ENCODE measurements around the gene OR2B2.

OR2B2 gene

GRCh38 chr6:27893059-27893835, 18.9 kb downstream of the OR2B2 start:
- peak; percentile 99 for DNase-seq

- DNase-seq: no peak
Observed at GRCh38 chr6:27892649-27893058, 19.5 kb downstream of the OR2B2 start.

GRCh38 chr6:27891320-27891875, 20.8 kb downstream of the OR2B2 start:
- no peak for DNase-seq

- DNase-seq: peak; percentile 96
Observed at GRCh38 chr6:27890445-27891319, 21.5 kb downstream of the OR2B2 start.

- peak; percentile 74 for DNase-seq
Observed at GRCh38 chr6:27889628-27890444, 22.4 kb downstream of the OR2B2 start.

GRCh38 chr6:27889275-27889627, 22.9 kb downstream of the OR2B2 start:
- DNase-seq: peak; percentile 70

- no peak for DNase-seq
Observed at GRCh38 chr6:27888566-27888965, 23.6 kb downstream of the OR2B2 start.

GRCh38 chr6:27886073-27886472, 26.1 kb downstream of the OR2B2 start:
- DNase-seq: no peak

GRCh38 chr6:27883136-27883535, 29.1 kb downstream of the OR2B2 start:
- no peak for DNase-seq

- DNase-seq: no peak
Observed at GRCh38 chr6:27882624-27883023, 29.6 kb downstream of the OR2B2 start.

GRCh38 chr6:27879837-27880236, 32.4 kb downstream of the OR2B2 start:
- DNase-seq: no peak

- peak; percentile 32 for DNase-seq
Observed at GRCh38 chr6:27874016-27874415, 38.2 kb downstream of the OR2B2 start.

- DNase-seq: peak; percentile 88
Observed at GRCh38 chr6:27873021-27873940, 38.9 kb downstream of the OR2B2 start.

GRCh38 chr6:27872642-27873020, 39.6 kb downstream of the OR2B2 start:
- no peak for DNase-seq

GRCh38 chr6:27871924-27872638, 40.1 kb downstream of the OR2B2 start:
- peak; percentile 95 for DNase-seq

GRCh38 chr6:27870291-27870870, 41.8 kb downstream of the OR2B2 start:
- no peak for DNase-seq

GRCh38 chr6:27868311-27868710, 43.9 kb downstream of the OR2B2 start:
- no peak for DNase-seq

GRCh38 chr6:27867945-27868300, 44.3 kb downstream of the OR2B2 start:
- DNase-seq: peak; percentile 41

GRCh38 chr6:27867051-27867944, 44.9 kb downstream of the OR2B2 start:
- peak; percentile 94 for DNase-seq
